Midbrain (tissue), 1 donor: Measurements from ENCODE around the gene PSMB2.

ENCODE experiments used
- DNase-seq: peaks from one replicate; lab custom pipeline; 2025; lab: John Stamatoyannopoulos, UW

The PSMB2 gene

GRCh38 chr1:35556484-35557117 lies 84.7 kb downstream of the PSMB2 start:
- no peak for DNase-seq

- DNase-seq = no peak
Observed at GRCh38 chr1:35555601-35556477, 85.5 kb downstream of the PSMB2 start.

GRCh38 chr1:35555212-35555584 lies 86.1 kb downstream of the PSMB2 start:
- no peak for DNase-seq

- no peak for DNase-seq
Observed at GRCh38 chr1:35554266-35555211, 86.8 kb downstream of the PSMB2 start.

- no peak for DNase-seq
Observed at GRCh38 chr1:35553851-35554250, 87.5 kb downstream of the PSMB2 start.
